ENCODE results near the gene CAPZB.
A peak's percentile ranks its signal among the peaks of the same experiment; 100 is the strongest.

The CAPZB gene

DNA sequence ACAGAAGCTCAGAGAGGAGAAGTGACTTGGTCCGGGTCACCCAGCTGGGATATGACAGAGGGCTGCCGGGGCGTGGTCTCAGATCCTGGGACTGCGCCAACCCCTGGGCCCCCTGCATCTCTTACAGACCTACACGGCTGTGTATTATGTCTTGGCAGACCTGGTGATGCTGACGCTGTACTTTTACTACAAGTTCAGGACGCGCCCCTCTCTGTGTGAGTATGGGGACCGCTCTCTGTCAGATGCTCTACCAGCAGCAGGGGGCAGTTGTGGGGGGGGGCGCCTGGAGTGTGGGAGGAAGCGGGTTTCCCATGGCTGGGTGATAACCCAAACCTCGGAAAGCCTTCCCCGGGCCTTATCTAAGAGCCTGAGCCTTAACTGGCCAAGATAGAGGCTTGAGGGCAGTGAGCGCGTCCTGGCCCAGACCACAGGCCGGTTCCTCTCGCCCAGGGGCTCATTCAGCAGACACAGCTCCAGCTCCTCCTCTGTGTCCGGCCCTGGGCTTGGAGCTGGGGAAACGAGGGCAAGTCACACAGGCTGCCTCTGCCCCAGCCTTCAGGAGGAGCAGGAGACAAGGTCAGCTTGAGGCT lies 159.9 kb downstream of the CAPZB start:
- Histone ChIP-seq H4K20me1 (ENCODE audit: insufficient read depth, low read length) (no peaks in the 10 kb centered on the region), H3K27ac (ENCODE audit: low read depth, low read length, poor library complexity, severe bottlenecking) (peak overlapping the region; percentile 38), H3K9me3 (ENCODE audit: low read length) (no peaks in the 10 kb centered on the region), H3K9ac (ENCODE audit: low read length) (no peak overlapping the region), H3K4me2 (ENCODE audit: low read length) (peak overlapping the region; percentile 37; the same call in 1 of the 2 replicates), H3K4me1 (ENCODE audit: insufficient read depth, low read length, severe bottlenecking) (peaks cover 13% of the 10 kb centered on the region), H3K79me2 (ENCODE audit: insufficient read depth, low read length) (no peaks in the 10 kb centered on the region), H2AFZ (ENCODE audit: low read length) (no peak overlapping the region), H3K27me3 (ENCODE audit: insufficient read depth, low read length) (no peaks in the 10 kb centered on the region), H3K4me3 (ENCODE audit: low read depth, low read length, poor library complexity, severe bottlenecking) (no peak overlapping the region), H3K9me2 (ENCODE audit: low read depth, low read length) (no peaks in the 10 kb centered on the region), H3F3A (ENCODE audit: insufficient read depth, low read length) (no peaks in the 10 kb centered on the region), H3K36me3 (ENCODE audit: insufficient read depth, low read length) (peaks cover 8% of the 10 kb centered on the region)
- TF ChIP-seq, protein P1, sequence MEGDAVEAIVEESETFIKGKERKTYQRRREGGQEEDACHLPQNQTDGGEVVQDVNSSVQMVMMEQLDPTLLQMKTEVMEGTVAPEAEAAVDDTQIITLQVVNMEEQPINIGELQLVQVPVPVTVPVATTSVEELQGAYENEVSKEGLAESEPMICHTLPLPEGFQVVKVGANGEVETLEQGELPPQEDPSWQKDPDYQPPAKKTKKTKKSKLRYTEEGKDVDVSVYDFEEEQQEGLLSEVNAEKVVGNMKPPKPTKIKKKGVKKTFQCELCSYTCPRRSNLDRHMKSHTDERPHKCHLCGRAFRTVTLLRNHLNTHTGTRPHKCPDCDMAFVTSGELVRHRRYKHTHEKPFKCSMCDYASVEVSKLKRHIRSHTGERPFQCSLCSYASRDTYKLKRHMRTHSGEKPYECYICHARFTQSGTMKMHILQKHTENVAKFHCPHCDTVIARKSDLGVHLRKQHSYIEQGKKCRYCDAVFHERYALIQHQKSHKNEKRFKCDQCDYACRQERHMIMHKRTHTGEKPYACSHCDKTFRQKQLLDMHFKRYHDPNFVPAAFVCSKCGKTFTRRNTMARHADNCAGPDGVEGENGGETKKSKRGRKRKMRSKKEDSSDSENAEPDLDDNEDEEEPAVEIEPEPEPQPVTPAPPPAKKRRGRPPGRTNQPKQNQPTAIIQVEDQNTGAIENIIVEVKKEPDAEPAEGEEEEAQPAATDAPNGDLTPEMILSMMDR (IDR thresholded peaks at IDR 0.05; ENCODE audit: low read length), result no peak
- TF ChIP-seq EZH2 (IDR thresholded peaks at IDR 0.05; ENCODE audit: borderline replicate concordance, low read length), result no peak

DNA sequence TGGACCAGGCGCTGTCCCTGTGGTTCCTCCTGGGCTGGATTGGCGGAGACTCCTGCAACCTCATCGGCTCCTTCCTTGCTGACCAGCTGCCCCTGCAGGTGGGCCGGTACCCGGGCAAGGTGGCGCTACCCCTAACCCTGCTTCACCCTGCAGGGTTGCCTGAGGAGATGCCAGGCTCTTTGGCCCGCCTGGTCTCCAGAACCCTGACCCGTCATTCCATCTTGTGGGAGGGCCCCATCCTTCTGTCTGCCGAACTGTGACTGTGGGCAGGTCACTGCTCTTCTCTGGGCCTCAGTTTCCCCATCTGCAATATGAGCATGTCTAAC lies 160.7 kb downstream of the CAPZB start:
- peaks cover 8% of the 10 kb centered on the region for H3K36me3 ChIP-seq (ENCODE audit: insufficient read depth, low read length)
- no peaks in the 10 kb centered on the region for H3K79me2 ChIP-seq (ENCODE audit: insufficient read depth, low read length)
- H3K4me1 ChIP-seq (ENCODE audit: insufficient read depth, low read length, severe bottlenecking), result peaks cover 17% of the 10 kb centered on the region
- H3K4me3 ChIP-seq (ENCODE audit: low read depth, low read length, poor library complexity, severe bottlenecking), result no peak overlapping the region
- no peaks in the 10 kb centered on the region for H3K27me3 ChIP-seq (ENCODE audit: insufficient read depth, low read length)
- no peaks in the 10 kb centered on the region for H4K20me1 ChIP-seq (ENCODE audit: insufficient read depth, low read length)
- no peak overlapping the region for H3K27ac ChIP-seq (ENCODE audit: low read depth, low read length, poor library complexity, severe bottlenecking)
- H3K4me2 ChIP-seq (ENCODE audit: low read length), result no peak overlapping the region
- no peaks in the 10 kb centered on the region for H3K9me3 ChIP-seq (ENCODE audit: low read length)
- H3F3A ChIP-seq (ENCODE audit: insufficient read depth, low read length), result no peaks in the 10 kb centered on the region
- no peaks in the 10 kb centered on the region for H3K9me2 ChIP-seq (ENCODE audit: low read depth, low read length)
- no peak overlapping the region for H2AFZ ChIP-seq (ENCODE audit: low read length)
- TF ChIP-seq, protein P1 (IDR thresholded peaks at IDR 0.05; ENCODE audit: low read length), result no peak
- no peak for TF ChIP-seq EZH2 (IDR thresholded peaks at IDR 0.05; ENCODE audit: borderline replicate concordance, low read length)
- H3K9ac ChIP-seq (ENCODE audit: low read length), result no peak overlapping the region

DNA sequence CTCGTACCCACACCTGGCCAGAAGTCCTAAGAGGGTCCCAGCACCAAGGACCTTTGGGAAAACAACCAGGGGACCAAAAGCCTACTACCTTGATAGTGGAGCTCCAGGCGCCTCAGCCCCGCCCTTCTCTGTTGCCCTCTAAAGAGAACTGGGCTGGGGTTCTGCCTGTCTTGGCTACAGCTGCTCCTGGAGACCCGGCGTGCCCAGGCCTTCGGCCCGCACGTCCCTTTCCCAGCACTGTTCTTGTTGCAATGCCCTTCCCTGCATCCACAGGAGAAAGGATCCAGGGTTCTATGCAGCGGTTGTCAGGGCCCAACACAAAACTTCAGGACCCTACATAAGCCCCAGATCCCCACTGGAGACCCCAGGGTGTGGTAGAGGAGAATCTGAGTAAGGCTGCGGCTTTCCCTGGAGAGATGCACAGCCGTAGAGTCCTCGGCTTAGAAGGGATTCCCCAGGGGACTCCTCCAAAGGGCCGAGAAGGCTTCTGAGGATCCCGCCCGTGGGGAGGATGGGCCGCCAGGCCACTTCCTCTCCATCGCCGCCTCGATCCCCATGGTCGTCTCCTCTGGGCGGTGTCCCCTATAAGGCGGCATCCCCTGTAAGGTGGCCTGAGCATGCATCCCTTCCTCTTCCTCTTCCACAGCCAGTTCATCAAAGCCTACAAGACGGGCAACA lies 161.2 kb downstream of the CAPZB start:
- no peaks in the 10 kb centered on the region for H3F3A ChIP-seq (ENCODE audit: insufficient read depth, low read length)
- H3K4me2 ChIP-seq (ENCODE audit: low read length), result no peak overlapping the region
- H3K4me3 ChIP-seq (ENCODE audit: low read depth, low read length, poor library complexity, severe bottlenecking), result no peak overlapping the region
- peaks cover 8% of the 10 kb centered on the region for H3K36me3 ChIP-seq (ENCODE audit: insufficient read depth, low read length)
- H3K27ac ChIP-seq (ENCODE audit: low read depth, low read length, poor library complexity, severe bottlenecking), result no peak overlapping the region
- H3K9me3 ChIP-seq (ENCODE audit: low read length), result no peaks in the 10 kb centered on the region
- no peak overlapping the region for H2AFZ ChIP-seq (ENCODE audit: low read length)
- no peaks in the 10 kb centered on the region for H3K27me3 ChIP-seq (ENCODE audit: insufficient read depth, low read length)
- H3K9ac ChIP-seq (ENCODE audit: low read length), result no peak overlapping the region
- peaks cover 17% of the 10 kb centered on the region for H3K4me1 ChIP-seq (ENCODE audit: insufficient read depth, low read length, severe bottlenecking)
- H3K79me2 ChIP-seq (ENCODE audit: insufficient read depth, low read length), result no peaks in the 10 kb centered on the region
- TF ChIP-seq, protein P1 (IDR thresholded peaks at IDR 0.05; ENCODE audit: low read length), result no peak
- TF ChIP-seq EZH2 (IDR thresholded peaks at IDR 0.05; ENCODE audit: borderline replicate concordance, low read length), result no peak
- H3K9me2 ChIP-seq (ENCODE audit: low read depth, low read length), result no peaks in the 10 kb centered on the region
- no peaks in the 10 kb centered on the region for H4K20me1 ChIP-seq (ENCODE audit: insufficient read depth, low read length)

Measured in OCI-LY1 (cell line).